GM21423 (cell line): Measurements from ENCODE around the gene NAT8L.

ENCODE experiments used
- ATAC-seq: cut with Tn5 transposase; IDR thresholded peaks from one replicate; pipeline ENCODE4 v1.9.1; 2021; ENCODE audit warnings: mild to moderate bottlenecking, moderate library complexity; ENCODE audit not compliant: unreplicated experiment

The NAT8L gene

GRCh38 chr4:2063557-2064275, 4.6 kb downstream of the NAT8L start:
- ATAC-seq, result no peak

GRCh38 chr4:2064276-2064991, 5.3 kb downstream of the NAT8L start:
- ATAC-seq, result no peak

GRCh38 chr4:2065106-2065930, 6.2 kb downstream of the NAT8L start:
- ATAC-seq, result no peak

- no peak for ATAC-seq
Measured at GRCh38 chr4:2066011-2066551, 7.0 kb downstream of the NAT8L start.

- no peak for ATAC-seq
Measured at GRCh38 chr4:2066571-2067445, 7.7 kb downstream of the NAT8L start.

- no peak for ATAC-seq
Measured at GRCh38 chr4:2067446-2068197, 8.5 kb downstream of the NAT8L start.

- no peak for ATAC-seq
Measured at GRCh38 chr4:2068198-2068470, 9.0 kb downstream of the NAT8L start.

- ATAC-seq, result no peak
Measured at GRCh38 chr4:2068566-2068965, 9.4 kb downstream of the NAT8L start.

- no peak for ATAC-seq
Measured at GRCh38 chr4:2069161-2069971, 10.2 kb downstream of the NAT8L start.

GRCh38 chr4:2069986-2070385, 10.9 kb downstream of the NAT8L start:
- ATAC-seq, result no peak

- no peak for ATAC-seq
Measured at GRCh38 chr4:2070421-2071251, 11.5 kb downstream of the NAT8L start.

- ATAC-seq, result no peak
Measured at GRCh38 chr4:2071252-2071911, 12.3 kb downstream of the NAT8L start.

GRCh38 chr4:2071912-2072867, 13.1 kb downstream of the NAT8L start:
- no peak for ATAC-seq

- no peak for ATAC-seq
Measured at GRCh38 chr4:2072971-2073807, 14.1 kb downstream of the NAT8L start.

- ATAC-seq, result no peak
Measured at GRCh38 chr4:2073808-2074481, 14.8 kb downstream of the NAT8L start.
